ENCODE data around the gene CD27. TPM values are rescaled to one million over a fixed set of nuclear protein-coding genes. Genes with fewer than 3 reads are reported as not detected.
"Not testable (repeated sequence)": the region's sequence is repeated elsewhere in the genome, so short reads cannot be mapped to it uniquely, and the experiment has no call there.

The CD27 gene
- total RNA-seq, 2 donors from 2014 or later = 53.1 to 90.5 TPM

DNA sequence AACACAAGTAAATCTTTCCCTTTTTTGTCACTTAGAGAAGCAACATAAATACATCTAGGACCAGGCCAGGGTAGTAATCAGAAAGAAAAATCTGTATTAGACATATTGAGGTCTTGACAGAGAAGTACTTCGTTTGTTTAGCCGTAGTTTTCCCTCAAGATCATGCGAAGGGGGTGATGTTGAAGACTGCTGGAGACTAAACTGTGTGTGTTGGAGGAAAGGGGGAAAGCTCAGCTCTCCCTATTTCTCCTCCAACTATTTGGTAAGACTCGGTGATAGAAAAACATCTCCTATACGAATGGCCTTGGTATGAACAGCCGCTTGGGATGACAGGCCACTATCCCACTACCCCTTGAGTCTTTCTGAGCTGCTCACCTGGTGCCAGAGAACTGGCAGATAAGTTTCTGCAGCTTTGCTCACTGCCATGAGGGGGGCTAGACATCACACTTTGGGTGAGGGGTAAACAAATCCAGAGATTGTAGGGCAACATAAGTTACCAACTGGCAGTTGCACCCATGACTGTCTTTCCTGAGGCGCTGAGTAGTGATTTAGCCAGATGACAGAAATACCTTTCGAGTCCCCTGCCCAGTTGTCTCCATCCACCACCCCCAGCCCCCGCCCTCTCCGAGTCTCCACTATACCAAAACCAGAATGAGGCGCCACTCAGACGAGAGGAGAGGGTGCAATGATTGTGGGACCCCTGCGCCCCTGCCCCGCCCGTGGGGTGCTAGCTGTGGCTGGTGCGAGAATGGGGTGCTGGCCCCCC is 25.0 kb downstream of the CD27 start:
- peaks cover 14 to 28% of the 10 kb centered on the region in 2 donors for H3K36me3 Mint-ChIP-seq (ENCODE audit: insufficient read depth in 2 of 2)
- peak overlapping the region; percentile 83 for H3K27ac Mint-ChIP-seq
- no peaks in the 10 kb centered on the region for H3K27me3 Mint-ChIP-seq (ENCODE audit: low read depth)
- no peak for ATAC-seq (replicated peaks in 1 of 2)
- no peak for DNase-seq
- H3K9me3 Mint-ChIP-seq = no peaks in the 10 kb centered on the region
- peaks cover 66% of the 10 kb centered on the region for H3K4me1 Mint-ChIP-seq (ENCODE audit: low read depth)
- peak overlapping the region; percentile 88 to 98 for H3K4me3 Mint-ChIP-seq

DNA sequence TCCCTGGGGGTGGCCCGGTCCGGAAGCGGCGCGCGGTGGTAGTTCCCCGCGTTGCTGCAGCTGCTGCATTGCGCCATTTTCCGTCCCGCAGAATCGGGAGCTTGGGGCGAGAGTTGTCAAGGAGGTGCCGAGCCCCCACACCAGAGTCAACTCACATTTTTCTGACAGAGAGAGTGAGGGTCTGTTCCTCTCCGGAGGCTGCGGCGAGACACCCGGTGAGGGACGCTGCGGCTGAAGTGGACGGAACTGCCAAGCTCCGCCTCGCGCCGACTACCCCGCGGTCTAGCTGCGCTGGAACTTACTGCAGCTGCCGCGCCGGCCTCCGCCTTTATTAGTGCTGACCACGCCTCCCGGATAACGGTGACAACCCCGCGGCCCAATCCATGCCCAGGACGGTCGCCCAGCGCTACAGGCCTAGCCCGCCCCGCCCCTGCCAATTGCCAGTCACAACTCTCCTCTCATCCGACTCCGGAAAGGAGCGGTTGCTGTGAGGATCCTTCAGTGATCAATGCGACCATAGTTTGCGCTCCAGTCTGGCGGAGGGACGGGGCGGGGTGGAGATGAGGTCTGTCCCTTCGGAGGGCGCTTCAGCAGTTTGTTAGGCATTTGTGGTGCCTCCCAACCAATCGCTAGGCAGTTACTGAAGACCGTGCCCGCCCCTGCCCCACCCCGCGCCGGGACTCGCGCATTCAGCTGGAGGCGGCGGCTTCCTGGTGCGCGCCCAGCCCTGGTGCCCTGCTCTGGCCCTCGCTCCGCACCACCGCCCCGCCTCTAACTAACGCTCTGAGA is 25.8 kb downstream of the CD27 start, which contains the start of gene VAMP1:
VAMP1 (minus strand) TSS at position 303 of the 789 bp plus-strand sequence; CDS start at position 157, 146 bp downstream.
- Mint-ChIP-seq H3K36me3 (ENCODE audit: insufficient read depth in 2 of 2) (peaks cover 13 to 23% of the 10 kb centered on the region in 2 donors), H3K9me3 (no peaks in the 10 kb centered on the region), H3K4me3 (peak within 1 kb of the TSS; percentile 88 to 98), H3K27ac (peak within 1 kb of the TSS; percentile 83), H3K4me1 (ENCODE audit: low read depth) (peaks cover 59% of the 10 kb centered on the region), H3K27me3 (ENCODE audit: low read depth) (no peaks in the 10 kb centered on the region)
- DNase-seq = peak; percentile 99
- ATAC-seq (replicated peaks in 1 of 2) = peak; percentile 89 to 92

DNA sequence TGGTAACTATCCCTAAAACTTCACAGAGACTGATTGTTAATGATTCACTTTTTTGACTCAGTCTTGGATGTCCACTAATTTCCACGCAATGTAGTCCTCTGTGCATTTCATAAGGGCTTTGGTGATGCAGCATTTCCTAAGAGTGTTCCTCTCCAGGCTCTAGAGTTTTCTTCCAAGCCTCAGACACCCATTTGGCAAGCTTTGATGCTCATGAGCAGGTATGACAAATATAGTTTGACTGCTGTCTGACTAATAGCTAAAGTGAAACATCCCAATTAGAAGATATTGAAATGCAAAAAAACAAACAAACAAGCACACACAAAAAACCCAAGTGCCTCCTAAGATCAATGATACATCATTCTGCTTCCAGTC is 27.2 kb downstream of the CD27 start:
- Mint-ChIP-seq H3K9me3 (no peaks in the 10 kb centered on the region), H3K4me1 (ENCODE audit: low read depth) (peaks cover 45% of the 10 kb centered on the region), H3K27ac (peak overlapping the region; percentile 31), H3K27me3 (ENCODE audit: low read depth) (no peaks in the 10 kb centered on the region), H3K4me3 (peak overlapping the region; percentile 88 to 98), H3K36me3 (ENCODE audit: insufficient read depth in 2 of 2) (peaks cover 6 to 13% of the 10 kb centered on the region in 2 donors)
- ATAC-seq (replicated peaks in 1 of 2) (no peak), DNase-seq (no peak)

DNA sequence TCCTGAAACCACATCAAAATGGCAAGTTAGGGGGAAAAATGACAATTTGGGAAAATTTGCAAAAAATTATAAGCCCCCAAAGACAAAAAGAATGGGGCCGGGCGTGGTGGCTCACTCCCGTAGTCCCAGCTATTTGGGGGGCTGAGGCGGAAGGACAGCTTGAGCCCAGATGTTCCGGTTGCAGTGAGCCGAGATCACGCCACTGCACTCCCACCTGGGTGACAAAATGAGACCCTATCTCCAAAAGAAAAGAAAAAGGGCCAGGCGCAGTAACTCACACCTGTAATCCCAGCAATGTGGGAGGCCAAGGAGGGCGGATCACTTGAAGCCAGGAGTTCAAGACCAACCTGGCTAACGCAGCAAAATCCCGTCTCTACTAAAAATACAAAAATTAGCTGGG is 27.7 kb downstream of the CD27 start:
- Mint-ChIP-seq H3K9me3 (no peaks in the 10 kb centered on the region), H3K27ac (no peak overlapping the region), H3K27me3 (ENCODE audit: low read depth) (no peaks in the 10 kb centered on the region), H3K4me1 (ENCODE audit: low read depth) (peaks cover 40% of the 10 kb centered on the region), H3K4me3 (peak overlapping the region in 1 of 2 donors; percentile 98), H3K36me3 (ENCODE audit: insufficient read depth in 2 of 2) (peaks cover 5 to 9% of the 10 kb centered on the region in 2 donors)
- DNase-seq (no peak), ATAC-seq (replicated peaks in 1 of 2) (no peak)

DNA sequence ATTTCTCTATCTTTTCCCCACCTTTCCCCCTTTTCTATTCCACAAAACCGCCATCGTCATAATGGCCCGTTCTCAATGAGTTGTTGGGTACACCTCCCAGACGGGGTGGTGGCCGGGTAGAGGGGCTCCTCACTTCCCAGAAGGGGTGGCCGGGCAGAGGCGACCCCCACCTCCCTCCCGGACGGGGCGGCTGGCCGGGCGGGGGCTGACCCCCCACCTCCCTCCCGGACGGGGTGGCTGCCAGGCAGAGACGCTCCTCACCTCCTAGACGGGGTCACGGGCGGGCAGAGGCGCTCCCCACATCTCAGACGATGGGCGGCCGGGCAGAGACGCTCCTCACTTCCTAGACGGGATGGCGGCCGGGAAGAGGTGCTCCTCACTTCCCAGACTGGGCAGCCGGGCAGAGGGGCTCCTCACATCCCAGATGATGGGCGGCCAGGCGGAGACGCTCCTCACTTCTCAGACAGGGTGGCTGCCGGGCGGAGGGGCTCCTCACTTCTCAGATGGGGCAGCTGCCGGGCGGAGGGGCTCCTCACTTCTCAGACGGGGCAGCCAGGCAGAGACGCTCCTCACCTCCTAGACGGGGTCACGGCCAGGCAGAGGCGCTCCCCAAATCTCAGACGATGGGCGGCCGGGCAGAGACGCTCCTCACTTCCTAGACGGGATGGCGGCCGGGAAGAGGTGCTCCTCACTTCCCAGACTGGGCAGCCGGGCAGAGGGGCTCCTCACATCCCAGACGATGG is 30.6 kb downstream of the CD27 start:
- H3K9me3 Mint-ChIP-seq; H3K36me3 Mint-ChIP-seq (ENCODE audit: insufficient read depth in 2 of 2); DNase-seq; H3K27ac Mint-ChIP-seq; H3K27me3 Mint-ChIP-seq (ENCODE audit: low read depth); ATAC-seq (replicated peaks in 1 of 2); H3K4me3 Mint-ChIP-seq: not testable (repeated sequence)
- peaks cover 17% of the 10 kb centered on the region for H3K4me1 Mint-ChIP-seq (ENCODE audit: low read depth)

DNA sequence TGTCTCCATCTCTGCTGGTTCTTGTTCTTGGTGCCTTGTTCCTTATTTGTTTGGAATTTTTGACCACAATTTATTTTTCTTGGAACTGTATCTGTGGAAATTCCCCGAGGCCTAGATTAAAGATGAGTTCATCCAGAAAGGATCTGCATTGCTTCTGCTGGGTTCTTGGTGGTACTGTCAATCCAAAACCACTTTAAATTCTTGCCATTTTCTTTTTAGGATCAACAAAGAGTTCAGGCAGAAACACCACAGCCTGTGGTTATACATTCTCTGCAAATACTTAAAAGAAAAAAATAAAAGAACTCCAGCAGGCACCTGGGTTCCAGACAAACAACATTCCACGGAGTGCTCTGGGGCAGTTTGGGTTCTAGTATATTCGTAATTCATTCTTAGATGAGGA is 31.7 kb downstream of the CD27 start:
- ATAC-seq (replicated peaks in 1 of 2) = no peak
- Mint-ChIP-seq H3K4me3 (no peak overlapping the region), H3K27ac (no peak overlapping the region), H3K27me3 (ENCODE audit: low read depth) (no peaks in the 10 kb centered on the region), H3K9me3 (no peaks in the 10 kb centered on the region), H3K36me3 (ENCODE audit: insufficient read depth in 2 of 2) (no peaks in the 10 kb centered on the region), H3K4me1 (ENCODE audit: low read depth) (peaks cover 9% of the 10 kb centered on the region)
- no peak for DNase-seq

DNA sequence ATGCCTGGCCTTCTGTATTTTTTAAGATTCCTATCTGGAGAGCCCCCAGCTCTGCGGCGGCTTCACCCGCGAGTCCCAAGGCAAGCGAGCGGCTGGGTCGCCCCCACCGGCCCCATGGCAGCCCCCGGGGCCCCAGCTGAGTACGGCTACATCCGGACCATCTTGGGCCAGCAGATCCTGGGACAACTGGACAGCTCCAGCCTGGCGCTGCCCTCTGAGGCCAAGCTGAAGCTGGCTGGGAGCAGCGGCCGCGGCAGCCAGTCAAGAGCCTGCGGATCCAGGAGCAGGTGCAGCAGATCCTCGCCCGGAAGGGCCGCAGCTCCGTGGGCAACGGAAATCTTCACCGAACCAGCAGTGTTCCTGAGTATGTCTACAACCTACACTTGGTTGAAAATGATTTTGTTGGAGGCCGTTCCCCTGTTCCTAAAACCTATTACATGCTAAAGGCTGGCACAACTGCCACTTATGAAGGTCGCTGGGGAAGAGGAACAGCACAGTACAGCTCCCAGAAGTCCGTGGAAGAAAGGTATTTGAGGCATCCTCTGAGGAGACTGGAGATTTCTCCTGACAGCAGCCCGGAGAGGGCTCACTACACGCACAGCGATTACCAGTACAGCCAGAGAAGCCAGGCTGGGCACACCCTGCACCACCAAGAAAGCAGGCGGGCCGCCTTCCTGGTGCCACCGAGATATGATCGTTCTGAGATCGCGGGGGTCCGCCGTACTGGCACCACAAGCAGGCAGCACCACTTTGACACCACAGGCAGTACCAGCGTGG is 33.0 kb downstream of the CD27 start:
- not testable (repeated sequence) for H3K27ac Mint-ChIP-seq; H3K27me3 Mint-ChIP-seq (ENCODE audit: low read depth); H3K4me1 Mint-ChIP-seq (ENCODE audit: low read depth); H3K4me3 Mint-ChIP-seq; H3K9me3 Mint-ChIP-seq; ATAC-seq (replicated peaks in 1 of 2); H3K36me3 Mint-ChIP-seq (ENCODE audit: insufficient read depth in 2 of 2); DNase-seq

DNA sequence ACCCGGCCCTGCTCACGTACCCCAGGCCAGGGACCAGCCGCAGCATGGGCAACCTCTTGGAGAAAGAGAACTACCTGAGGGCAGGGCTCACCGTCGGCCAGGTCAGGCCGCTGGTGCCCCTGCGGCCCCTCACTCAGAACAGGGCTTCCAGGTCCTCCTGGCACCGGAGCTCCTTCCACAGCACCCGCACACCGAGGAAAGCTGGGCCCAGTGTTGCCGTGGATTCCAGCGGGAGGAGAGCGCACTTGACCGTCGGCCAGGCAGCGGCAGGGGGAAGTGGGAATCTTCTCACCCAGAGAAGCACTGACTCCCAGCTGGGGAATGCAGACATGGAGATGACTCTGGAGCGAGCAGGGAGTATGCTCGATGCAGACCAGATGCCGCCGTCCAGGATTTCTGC is 33.7 kb downstream of the CD27 start:
- Mint-ChIP-seq H3K36me3 (ENCODE audit: insufficient read depth in 2 of 2) (no peaks in the 10 kb centered on the region), H3K4me1 (ENCODE audit: low read depth) (no peaks in the 10 kb centered on the region)

DNA sequence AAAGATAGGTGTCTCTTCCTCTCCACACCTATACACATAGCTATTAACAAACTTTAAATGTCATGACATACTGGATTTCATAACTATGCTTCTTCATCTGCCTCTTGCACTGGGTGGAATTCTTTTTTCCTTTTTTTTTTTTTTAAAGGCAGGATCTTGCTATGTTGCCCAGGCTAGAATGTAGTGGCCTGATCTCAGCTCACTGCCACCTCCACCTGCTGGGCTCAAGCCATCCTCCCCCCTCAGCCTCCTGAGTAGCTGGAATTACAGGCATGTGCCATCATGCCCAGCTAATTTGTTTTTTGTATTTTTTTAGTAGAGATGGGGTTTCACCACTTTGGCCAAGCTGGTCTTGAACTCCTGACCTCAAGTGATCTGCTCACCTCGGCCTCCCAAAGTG is 43.5 kb downstream of the CD27 start:
- H3K4me1 Mint-ChIP-seq (ENCODE audit: low read depth) = peaks cover 19% of the 10 kb centered on the region
- no peak overlapping the region for H3K27ac Mint-ChIP-seq
- H3K27me3 Mint-ChIP-seq (ENCODE audit: low read depth) = no peaks in the 10 kb centered on the region
- DNase-seq = no peak
- H3K4me3 Mint-ChIP-seq = no peak overlapping the region
- no peak for ATAC-seq (replicated peaks in 1 of 2)
- peaks cover 3 to 8% of the 10 kb centered on the region in 2 donors for H3K36me3 Mint-ChIP-seq (ENCODE audit: insufficient read depth in 2 of 2)
- H3K9me3 Mint-ChIP-seq = no peaks in the 10 kb centered on the region

More for the DNA sequence above, 33.7 kb downstream of the CD27 start:
- no peak overlapping the region for H3K4me3 Mint-ChIP-seq
- no peak for ATAC-seq (replicated peaks in 1 of 2)
- no peak overlapping the region for H3K27ac Mint-ChIP-seq
- DNase-seq = no peak
- H3K9me3 Mint-ChIP-seq = no peaks in the 10 kb centered on the region
- H3K27me3 Mint-ChIP-seq (ENCODE audit: low read depth) = no peaks in the 10 kb centered on the region

DNA sequence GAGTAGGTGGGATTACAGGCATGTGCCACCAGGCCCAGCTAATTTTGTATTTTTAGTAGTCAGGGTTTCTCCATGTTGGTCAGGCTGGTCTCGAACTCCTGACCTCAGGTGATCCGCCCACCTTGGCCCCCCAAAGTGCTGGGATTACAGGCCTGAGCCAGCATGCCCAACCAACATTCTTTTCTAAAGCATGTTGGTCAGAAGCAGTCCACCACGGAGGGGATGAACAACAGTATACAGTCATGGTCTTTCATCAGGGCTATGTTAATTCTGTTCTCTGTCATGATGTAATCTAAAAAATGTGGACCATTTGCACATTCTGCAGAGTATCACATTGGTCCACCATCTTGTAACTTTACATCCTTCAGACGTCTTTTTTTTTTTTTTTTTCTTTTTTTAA is 44.7 kb downstream of the CD27 start:
- Mint-ChIP-seq H3K27ac (no peak overlapping the region), H3K36me3 (ENCODE audit: insufficient read depth in 2 of 2) (peaks cover 5 to 8% of the 10 kb centered on the region in 2 donors), H3K27me3 (ENCODE audit: low read depth) (no peaks in the 10 kb centered on the region), H3K4me3 (no peak overlapping the region), H3K4me1 (ENCODE audit: low read depth) (peaks cover 22% of the 10 kb centered on the region), H3K9me3 (no peaks in the 10 kb centered on the region)
- ATAC-seq (replicated peaks in 1 of 2) (no peak), DNase-seq (no peak)

DNA sequence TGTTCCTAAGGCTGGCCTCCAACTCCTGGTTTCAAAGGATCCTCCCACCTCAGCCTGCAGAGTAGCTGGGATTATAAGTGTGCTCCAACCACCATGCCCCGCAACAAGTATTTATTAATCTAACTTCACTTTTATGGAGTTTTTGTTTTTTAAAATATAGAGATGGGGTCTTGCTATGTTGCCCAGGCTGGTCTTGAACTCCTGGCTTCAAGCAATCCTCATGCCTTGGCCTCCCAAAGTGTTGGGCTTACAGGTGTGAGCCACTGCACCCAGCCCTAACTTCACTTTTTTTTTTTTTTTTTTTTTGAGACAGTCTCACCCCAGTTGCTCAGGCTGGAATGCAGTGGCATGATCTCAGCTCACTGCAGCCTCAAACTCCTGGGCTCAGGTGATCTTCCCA is 45.9 kb downstream of the CD27 start:
- H3K36me3 Mint-ChIP-seq (ENCODE audit: insufficient read depth in 2 of 2) = peaks cover 7 to 11% of the 10 kb centered on the region in 2 donors
- not testable (repeated sequence) for H3K4me3 Mint-ChIP-seq
- H3K4me1 Mint-ChIP-seq (ENCODE audit: low read depth) = peaks cover 34% of the 10 kb centered on the region

DNA sequence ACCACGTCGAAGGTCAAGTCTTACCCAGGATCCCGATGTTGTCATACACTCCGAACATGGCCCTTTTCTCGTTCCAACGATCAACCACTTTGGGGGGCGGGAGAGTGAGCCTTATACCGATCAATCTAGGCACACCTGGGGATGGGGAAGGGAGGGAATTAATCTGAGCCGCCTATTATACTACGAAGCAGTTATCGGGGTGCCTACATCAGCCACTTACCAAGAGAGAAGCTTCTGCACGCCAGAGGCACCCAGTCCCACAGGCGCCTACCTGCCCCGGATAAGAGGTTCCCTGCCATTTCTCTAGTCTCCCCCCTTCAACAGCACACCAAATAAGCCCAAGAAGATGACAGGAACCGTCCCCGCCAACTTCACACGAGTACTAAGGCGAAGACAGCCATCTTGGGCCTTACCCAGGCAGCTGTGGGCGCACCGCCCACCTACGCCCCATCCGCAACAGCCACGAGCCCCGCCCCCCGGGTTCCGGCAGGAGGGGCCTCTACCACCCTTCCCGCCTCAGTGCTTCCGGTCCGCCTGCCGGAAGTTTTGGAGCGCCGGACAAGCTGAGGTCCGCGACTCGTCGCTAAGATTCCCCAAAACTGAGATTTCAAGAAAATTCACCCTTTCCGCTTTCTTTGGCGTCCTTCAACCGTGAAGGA is 48.2 kb downstream of the CD27 start, which contains the start of gene MRPL51:
MRPL51 (minus strand) TSS at position 425 of the 659 bp plus-strand sequence; CDS start at position 299, 126 bp downstream.
- H3K36me3 Mint-ChIP-seq (ENCODE audit: insufficient read depth in 2 of 2) = peaks cover 9 to 18% of the 10 kb centered on the region in 2 donors
- peak within 1 kb of the TSS; percentile 94 to 100 for H3K4me3 Mint-ChIP-seq
- H3K27ac Mint-ChIP-seq = peak within 1 kb of the TSS; percentile 97
- ATAC-seq (replicated peaks in 1 of 2) = peak; percentile 82 to 84
- no peaks in the 10 kb centered on the region for H3K27me3 Mint-ChIP-seq (ENCODE audit: low read depth)
- DNase-seq = peak; percentile 98 to 99
- no peaks in the 10 kb centered on the region for H3K9me3 Mint-ChIP-seq
- peaks cover 56% of the 10 kb centered on the region for H3K4me1 Mint-ChIP-seq (ENCODE audit: low read depth)

More for the DNA sequence above, 45.9 kb downstream of the CD27 start:
- not testable (repeated sequence) for H3K27ac Mint-ChIP-seq; ATAC-seq (replicated peaks in 1 of 2); H3K9me3 Mint-ChIP-seq; DNase-seq; H3K27me3 Mint-ChIP-seq (ENCODE audit: low read depth)
